Neural cell (in vitro differentiated cells): ENCODE results near the gene DCAF5. TPM values are rescaled to one million over a fixed set of nuclear protein-coding genes. Genes with fewer than 3 reads are reported as not detected.
"Not testable (repeated sequence)": the region's sequence is repeated elsewhere in the genome, so short reads cannot be mapped to it uniquely, and the experiment has no call there.

ENCODE experiments used
- H2AFZ ChIP-seq: fragments of 200-600, 300-800 bp; sonication (generic), shearing (Covaris generic); 2 replicates; pipeline ENCODE4 v1.6.0; 2014; ENCODE audit warnings: low read depth, mild to moderate bottlenecking, antibody characterized with exemption, low read length, moderate library complexity
- H3F3A ChIP-seq: fragments of 200-600 bp; shearing (Covaris generic); 2 replicates; pipeline ENCODE4 v1.6.1; 2016; ENCODE audit warnings: mild to moderate bottlenecking, moderate library complexity, mixed read lengths, antibody characterized with exemption, low read length; ENCODE audit not compliant: insufficient read depth, poor library complexity, severe bottlenecking
- H3K27ac ChIP-seq: fragments of 200-600, 300-800 bp; sonication (generic), shearing (Covaris generic); 2 replicates; pipeline ENCODE4 v1.5.1; 2014; ENCODE audit warnings: mild to moderate bottlenecking, low read length, moderate library complexity
- H3K27me3 ChIP-seq: fragments of 300-800, 200-600 bp; sonication (generic), shearing (Covaris generic); 2 replicates; pipeline ENCODE4 v1.6.0; 2014; ENCODE audit warnings: mild to moderate bottlenecking, low read depth, low read length, moderate library complexity; ENCODE audit not compliant: insufficient read depth
- H3K36me3 ChIP-seq: fragments of 300-800, 200-600 bp; sonication (generic), shearing (Covaris generic); 2 replicates; pipeline ENCODE4 v1.5.1; 2014; ENCODE audit warnings: mild to moderate bottlenecking, antibody characterized with exemption, low read length, moderate library complexity; ENCODE audit not compliant: insufficient read depth
- H3K4me2 ChIP-seq: fragments of 300-800, 200-600 bp; sonication (generic), shearing (Covaris generic); 2 replicates; pipeline ENCODE4 v1.6.0; 2014; ENCODE audit warnings: mild to moderate bottlenecking, low read length
- H3K4me3 ChIP-seq: fragments of 300-800, 200-600 bp; sonication (generic), shearing (Covaris generic); 2 replicates; pipeline ENCODE4 v1.5.1; 2014; ENCODE audit warnings: mild to moderate bottlenecking, low read length, moderate library complexity
- H3K79me2 ChIP-seq: fragments of 200-600 bp; shearing (Covaris generic); replicated peaks from 2 replicates; pipeline ENCODE4 v1.6.0; 2014; ENCODE audit warnings: mild to moderate bottlenecking, low read length, moderate library complexity; ENCODE audit not compliant: insufficient read depth
- H3K9ac ChIP-seq: fragments of 300-800, 200-600 bp; sonication (generic), shearing (Covaris generic); 2 replicates; pipeline ENCODE4 v1.6.1; 2016; ENCODE audit warnings: mild to moderate bottlenecking, low read length, mixed read lengths
- H3K9me2 ChIP-seq: fragments of 200-600 bp; shearing (Covaris generic); 2 replicates; pipeline ENCODE4 v1.6.1; 2016; ENCODE audit warnings: mild to moderate bottlenecking, low read length, mixed read lengths; ENCODE audit not compliant: insufficient read depth
- H3K9me3 ChIP-seq: fragments of 200-600, 300-800 bp; sonication (generic), shearing (Covaris generic); 2 replicates; pipeline ENCODE4 v1.6.1; 2016; ENCODE audit warnings: mild to moderate bottlenecking, mixed run types, low read length, moderate library complexity, mixed read lengths
- H4K20me1 ChIP-seq: fragments of 200-600 bp; shearing (Covaris generic); 2 replicates; pipeline ENCODE4 v1.6.1; 2016; ENCODE audit warnings: mild to moderate bottlenecking, mixed run types; ENCODE audit not compliant: insufficient read depth
- EP300 ChIP-seq: fragments of 450-650 bp; conservative IDR thresholded peaks from 2 replicates; pipeline ENCODE4 v1.6.1; 2014; ENCODE audit warnings: antibody characterized with exemption, mild to moderate bottlenecking, moderate library complexity; ENCODE audit not compliant: poor library complexity, severe bottlenecking
- EZH2 ChIP-seq: fragments of 200-600, 300-800 bp; shearing (Covaris generic), sonication (generic); IDR thresholded peaks from 2 replicates; pipeline ENCODE4 v1.6.1; 2014; ENCODE audit warnings: antibody characterized with exemption, low read length, borderline replicate concordance, mild to moderate bottlenecking; ENCODE audit not compliant: insufficient read depth, poor library complexity, severe bottlenecking
- MXI1 ChIP-seq: fragments of 450-650 bp; conservative IDR thresholded peaks from 2 replicates; pipeline ENCODE4 v1.6.1; 2014; ENCODE audit warnings: antibody characterized with exemption, mild to moderate bottlenecking; ENCODE audit not compliant: poor library complexity, severe bottlenecking
- POLR2AphosphoS5 ChIP-seq: IDR thresholded peaks from 2 replicates; pipeline ENCODE4 v1.6.1; 2012
- RAD21 ChIP-seq: fragments of 450-650 bp; conservative IDR thresholded peaks from 2 replicates; pipeline ENCODE4 v1.6.1; 2014; ENCODE audit warnings: antibody characterized with exemption, mild to moderate bottlenecking, moderate library complexity
- SMC3 ChIP-seq: fragments of 450-650 bp; conservative IDR thresholded peaks from 2 replicates; pipeline ENCODE4 v1.6.1; 2014; ENCODE audit warnings: antibody characterized with exemption, mild to moderate bottlenecking, moderate library complexity; ENCODE audit not compliant: poor library complexity
- TAF1 ChIP-seq: IDR thresholded peaks from 2 replicates; pipeline ENCODE4 v1.6.1; 2012; ENCODE audit warnings: low read depth
- polyA plus RNA-seq: library from polyadenylated mRNA; depleted of rRNA; stranded (reverse); fragments of >200 nt; gene quantifications from 2 replicates; pipeline ENCODE4 v1.2.3, GENCODE V29; 2014
- TF ChIP-seq, protein P1 (sequence below): IDR thresholded peaks from 2 replicates; pipeline ENCODE4 v1.6.1; 2012; ENCODE audit warnings: borderline replicate concordance
- TF ChIP-seq, protein P2 (sequence below): fragments of 450-650 bp; IDR thresholded peaks from 2 replicates; pipeline ENCODE4 v1.5.1; 2014; ENCODE audit warnings: antibody characterized with exemption, mild to moderate bottlenecking, moderate library complexity; ENCODE audit not compliant: poor library complexity, severe bottlenecking

Gene DCAF5
- polyA plus RNA-seq, 1 donor from 2014 or later, result 33.5 TPM

DNA sequence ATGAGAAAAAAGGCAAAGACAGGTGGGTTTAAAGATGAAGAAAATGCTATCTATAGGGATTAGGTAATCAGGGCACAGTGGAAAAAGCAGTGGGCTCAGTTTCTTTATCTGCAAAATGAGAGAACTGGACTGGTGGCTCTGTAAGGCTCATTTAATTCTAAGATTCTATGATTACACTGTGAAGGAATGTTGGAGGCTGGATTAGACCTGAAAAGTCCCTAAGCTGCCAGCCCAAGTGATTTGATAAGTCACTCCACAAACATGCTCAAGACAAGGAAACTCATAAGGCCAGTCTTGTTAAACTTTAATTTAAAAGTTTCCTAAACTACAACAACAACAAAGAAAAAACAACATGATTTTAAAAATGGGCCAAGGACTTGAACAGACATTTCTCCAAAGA, 75.1 kb downstream of the DCAF5 start:
- Histone ChIP-seq H3K9me3 (no peaks in the 10 kb centered on the region), H3K36me3 (peaks cover 7% of the 10 kb centered on the region), H3K9me2 (no peaks in the 10 kb centered on the region), H2AFZ (no peak overlapping the region), H3K9ac (no peak overlapping the region), H3F3A (no peaks in the 10 kb centered on the region), H3K79me2 (no peaks in the 10 kb centered on the region), H4K20me1 (no peaks in the 10 kb centered on the region), H3K4me3 (no peak overlapping the region), H3K4me2 (no peak overlapping the region), H3K27ac (no peak overlapping the region), H3K27me3 (no peaks in the 10 kb centered on the region)
- TF ChIP-seq, protein P1, sequence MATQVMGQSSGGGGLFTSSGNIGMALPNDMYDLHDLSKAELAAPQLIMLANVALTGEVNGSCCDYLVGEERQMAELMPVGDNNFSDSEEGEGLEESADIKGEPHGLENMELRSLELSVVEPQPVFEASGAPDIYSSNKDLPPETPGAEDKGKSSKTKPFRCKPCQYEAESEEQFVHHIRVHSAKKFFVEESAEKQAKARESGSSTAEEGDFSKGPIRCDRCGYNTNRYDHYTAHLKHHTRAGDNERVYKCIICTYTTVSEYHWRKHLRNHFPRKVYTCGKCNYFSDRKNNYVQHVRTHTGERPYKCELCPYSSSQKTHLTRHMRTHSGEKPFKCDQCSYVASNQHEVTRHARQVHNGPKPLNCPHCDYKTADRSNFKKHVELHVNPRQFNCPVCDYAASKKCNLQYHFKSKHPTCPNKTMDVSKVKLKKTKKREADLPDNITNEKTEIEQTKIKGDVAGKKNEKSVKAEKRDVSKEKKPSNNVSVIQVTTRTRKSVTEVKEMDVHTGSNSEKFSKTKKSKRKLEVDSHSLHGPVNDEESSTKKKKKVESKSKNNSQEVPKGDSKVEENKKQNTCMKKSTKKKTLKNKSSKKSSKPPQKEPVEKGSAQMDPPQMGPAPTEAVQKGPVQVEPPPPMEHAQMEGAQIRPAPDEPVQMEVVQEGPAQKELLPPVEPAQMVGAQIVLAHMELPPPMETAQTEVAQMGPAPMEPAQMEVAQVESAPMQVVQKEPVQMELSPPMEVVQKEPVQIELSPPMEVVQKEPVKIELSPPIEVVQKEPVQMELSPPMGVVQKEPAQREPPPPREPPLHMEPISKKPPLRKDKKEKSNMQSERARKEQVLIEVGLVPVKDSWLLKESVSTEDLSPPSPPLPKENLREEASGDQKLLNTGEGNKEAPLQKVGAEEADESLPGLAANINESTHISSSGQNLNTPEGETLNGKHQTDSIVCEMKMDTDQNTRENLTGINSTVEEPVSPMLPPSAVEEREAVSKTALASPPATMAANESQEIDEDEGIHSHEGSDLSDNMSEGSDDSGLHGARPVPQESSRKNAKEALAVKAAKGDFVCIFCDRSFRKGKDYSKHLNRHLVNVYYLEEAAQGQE, result no peak
- TF ChIP-seq EP300 (no peak), RAD21 (no peak), SMC3 (no peak)

DNA sequence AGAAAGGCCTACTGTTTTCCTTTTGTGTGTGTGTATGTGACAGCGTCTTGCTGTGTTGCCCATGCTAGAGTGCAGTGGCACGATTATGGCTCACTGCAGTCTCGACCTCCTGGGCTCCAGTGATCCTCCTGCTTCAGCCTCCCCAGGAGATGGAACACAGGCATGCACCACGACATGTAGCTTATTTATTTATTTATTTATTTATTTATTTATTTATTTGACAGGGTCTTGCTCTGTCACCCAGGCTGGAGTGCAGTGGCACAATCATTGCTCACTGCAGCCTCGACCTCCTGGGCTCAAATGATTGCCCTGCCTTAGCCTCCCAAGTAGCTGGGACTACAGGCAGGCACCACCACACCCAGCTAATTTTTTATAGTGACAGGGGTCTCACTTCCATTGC, 75.7 kb downstream of the DCAF5 start:
- not testable (repeated sequence) for H3K4me2 ChIP-seq, H3K36me3 ChIP-seq, H3F3A ChIP-seq, H3K4me3 ChIP-seq, H3K9ac ChIP-seq, H3K79me2 ChIP-seq, H3K27me3 ChIP-seq, H3K27ac ChIP-seq, H4K20me1 ChIP-seq, H3K9me3 ChIP-seq, H2AFZ ChIP-seq, H3K9me2 ChIP-seq

DNA sequence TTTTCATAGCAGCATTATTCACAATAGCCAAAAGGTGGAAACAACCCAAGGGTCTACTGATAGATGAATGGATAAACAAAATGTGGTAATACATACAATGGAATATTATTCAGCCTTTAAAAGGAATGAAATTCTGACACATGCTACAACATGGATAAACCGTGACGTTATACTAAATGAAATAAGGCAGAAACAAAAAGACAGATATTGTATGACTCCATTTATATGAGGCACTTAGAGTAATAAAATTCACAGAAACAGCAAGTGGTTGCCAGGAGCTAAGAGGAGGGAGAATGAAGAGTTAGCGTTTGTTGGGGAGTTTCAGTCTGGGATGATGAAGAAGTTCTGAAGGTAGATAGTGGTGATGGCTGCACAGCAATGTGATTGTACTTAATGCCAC, 76.6 kb downstream of the DCAF5 start:
- no peaks in the 10 kb centered on the region for H3K27me3 ChIP-seq
- TF ChIP-seq, protein P2, sequence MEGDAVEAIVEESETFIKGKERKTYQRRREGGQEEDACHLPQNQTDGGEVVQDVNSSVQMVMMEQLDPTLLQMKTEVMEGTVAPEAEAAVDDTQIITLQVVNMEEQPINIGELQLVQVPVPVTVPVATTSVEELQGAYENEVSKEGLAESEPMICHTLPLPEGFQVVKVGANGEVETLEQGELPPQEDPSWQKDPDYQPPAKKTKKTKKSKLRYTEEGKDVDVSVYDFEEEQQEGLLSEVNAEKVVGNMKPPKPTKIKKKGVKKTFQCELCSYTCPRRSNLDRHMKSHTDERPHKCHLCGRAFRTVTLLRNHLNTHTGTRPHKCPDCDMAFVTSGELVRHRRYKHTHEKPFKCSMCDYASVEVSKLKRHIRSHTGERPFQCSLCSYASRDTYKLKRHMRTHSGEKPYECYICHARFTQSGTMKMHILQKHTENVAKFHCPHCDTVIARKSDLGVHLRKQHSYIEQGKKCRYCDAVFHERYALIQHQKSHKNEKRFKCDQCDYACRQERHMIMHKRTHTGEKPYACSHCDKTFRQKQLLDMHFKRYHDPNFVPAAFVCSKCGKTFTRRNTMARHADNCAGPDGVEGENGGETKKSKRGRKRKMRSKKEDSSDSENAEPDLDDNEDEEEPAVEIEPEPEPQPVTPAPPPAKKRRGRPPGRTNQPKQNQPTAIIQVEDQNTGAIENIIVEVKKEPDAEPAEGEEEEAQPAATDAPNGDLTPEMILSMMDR, result no peak
- TF ChIP-seq RAD21 (no peak), EZH2 (no peak), MXI1 (no peak), TAF1 (no peak), POLR2AphosphoS5 (no peak), EP300 (no peak)
- TF ChIP-seq, protein P1, result no peak
- no peaks in the 10 kb centered on the region for H3K9me3 ChIP-seq
- H3K27ac ChIP-seq, result no peak overlapping the region
- H3K4me2 ChIP-seq, result no peak overlapping the region
- H3K79me2 ChIP-seq, result no peaks in the 10 kb centered on the region
- no peaks in the 10 kb centered on the region for H3F3A ChIP-seq
- no peak overlapping the region for H2AFZ ChIP-seq
- H3K4me3 ChIP-seq, result no peak overlapping the region
- H4K20me1 ChIP-seq, result no peaks in the 10 kb centered on the region
- H3K9ac ChIP-seq, result no peak overlapping the region
- H3K9me2 ChIP-seq, result no peaks in the 10 kb centered on the region
- peaks cover 4% of the 10 kb centered on the region for H3K36me3 ChIP-seq
